Ureter (tissue), 1 donor: ENCODE results near the gene AGAP3. TPM values are rescaled to one million over a fixed set of nuclear protein-coding genes. Genes with fewer than 3 reads are reported as not detected.
A peak's percentile ranks its signal among the peaks of the same experiment; 100 is the strongest.

Experiments
- DNase-seq: peaks from one replicate; pipeline ENCODE4 v3.0.0-alpha.2; 2020; ENCODE audit warnings: low spot score
- total RNA-seq: library from RNA; stranded (reverse); gene quantifications from one replicate; pipeline ENCODE4 v1.2.4, GENCODE V29; 2023
- donor health status: DM: yes; HTN: yes; CAD: no.

AGAP3 gene
- total RNA-seq, 1 donor from 2014 or later: 178 TPM

GRCh38 chr7:151057989-151058780 is 28.1 kb upstream of the AGAP3 start:
- DNase-seq: peak; percentile 99

- no peak for DNase-seq
These were observed 27.4 kb upstream of the AGAP3 start for GRCh38 chr7:151058781-151059366.

- peak; percentile 84 for DNase-seq
These were observed 26.7 kb upstream of the AGAP3 start, which contains the start of gene SLC4A2 for GRCh38 chr7:151059367-151060112. SLC4A2 (plus strand) TSS chr7:151059589; CDS start chr7:151061988, 2,399 bp downstream.

GRCh38 chr7:151060113-151060415 is 26.2 kb upstream of the AGAP3 start:
- no peak for DNase-seq

- no peak for DNase-seq
These were observed 25.7 kb upstream of the AGAP3 start for GRCh38 chr7:151060416-151061212.

GRCh38 chr7:151061213-151062110 is 24.8 kb upstream of the AGAP3 start:
- no peak for DNase-seq

- no peak for DNase-seq
These were observed 24.2 kb upstream of the AGAP3 start for GRCh38 chr7:151062111-151062398.

- no peak for DNase-seq
These were observed 23.7 kb upstream of the AGAP3 start for GRCh38 chr7:151062399-151063211.

- DNase-seq: no peak
These were observed 23.1 kb upstream of the AGAP3 start for GRCh38 chr7:151063212-151063561.

- no peak for DNase-seq
These were observed 21.8 kb upstream of the AGAP3 start for GRCh38 chr7:151064454-151064853.

- DNase-seq: no peak
These were observed 21.3 kb upstream of the AGAP3 start for GRCh38 chr7:151064993-151065392.

- no peak for DNase-seq
These were observed 20.8 kb upstream of the AGAP3 start for GRCh38 chr7:151065516-151065915.

GRCh38 chr7:151066273-151066974 is 19.9 kb upstream of the AGAP3 start:
- no peak for DNase-seq

- no peak for DNase-seq
These were observed 18.1 kb upstream of the AGAP3 start for GRCh38 chr7:151068069-151068773.

- DNase-seq: no peak
These were observed 16.3 kb upstream of the AGAP3 start for GRCh38 chr7:151069841-151070573.

- DNase-seq: no peak
These were observed 15.7 kb upstream of the AGAP3 start for GRCh38 chr7:151070574-151070960.

GRCh38 chr7:151071032-151071866 is 15.0 kb upstream of the AGAP3 start:
- no peak for DNase-seq

GRCh38 chr7:151073990-151074389 is 12.3 kb upstream of the AGAP3 start:
- DNase-seq: no peak
